Measurements from ENCODE around the gene APP.

GRCh38 chr21:26185446-26185845, 14.9 kb upstream of the APP start:
- TF ChIP-seq CTCF (IDR thresholded peaks at IDR 0.05; ENCODE audit: low read length) (no peak), EZH2 (optimal IDR thresholded peaks at IDR 0.05; ENCODE audit: low read depth, low read length) (no peak), EZH2phosphoT487 (IDR thresholded peaks at IDR 0.05; ENCODE audit: low read length) (no peak)
